K562 (cell line): ENCODE data around the gene BHLHE40. TPM values are rescaled to one million over a fixed set of nuclear protein-coding genes. Genes with fewer than 3 reads are reported as not detected.

Experiments
- BRD4 ChIP-seq: fragments of 200-600 bp; sonication (generic); IDR thresholded peaks from 2 replicates; pipeline ENCODE4 v1.6.1; 2017; ENCODE audit warnings: inconsistent platforms
- FOXA3 ChIP-seq, 2 experiments: fragments of 450-650 bp in 1 of 2; sonication (generic) in 1 of 2; formaldehyde crosslinking; IDR thresholded peaks in 1 of 2; conservative IDR thresholded peaks in 1 of 2; 2 replicates each; pipeline versions ENCODE4 v1.4.0 to v1.8.0; 2020 to 2022; ENCODE audit warnings: mild to moderate bottlenecking in 2 of 2, missing genetic modification reagents in 1 of 2
- GTF2A2 ChIP-seq: IDR thresholded peaks from 2 replicates; pipeline ENCODE4 v1.6.1; 2016; ENCODE audit warnings: mild to moderate bottlenecking, missing genetic modification characterization, missing compliant biosample characterization
- HOXB6 ChIP-seq: fragments of 250-450 bp; sonication (Bioruptor Pico); IDR thresholded peaks from 2 replicates; pipeline ENCODE4 v1.5.1; 2022; ENCODE audit warnings: mild to moderate bottlenecking, borderline replicate concordance
- KDM2B ChIP-seq: fragments of 250-450 bp; sonication (Bioruptor Pico); IDR thresholded peaks from 2 replicates; pipeline ENCODE4 v1.8.0; 2021; ENCODE audit warnings: mild to moderate bottlenecking, moderate library complexity
- MEF2A ChIP-seq: IDR thresholded peaks from 2 replicates; pipeline ENCODE4 v1.6.1; 2011; ENCODE audit warnings: low read depth, mild to moderate bottlenecking, low read length, moderate library complexity; ENCODE audit not compliant: control insufficient read depth
- NFXL1 ChIP-seq: fragments of 450-650 bp; formaldehyde crosslinking; IDR thresholded peaks from 2 replicates; pipeline ENCODE4 v1.4.0; 2021; ENCODE audit warnings: mild to moderate bottlenecking
- PHF8 ChIP-seq: fragments of 200-600 bp; sonication (generic); IDR thresholded peaks from 2 replicates; pipeline ENCODE4 v1.6.1; 2012; ENCODE audit warnings: mixed run types, mild to moderate bottlenecking, inconsistent platforms, low read length, moderate library complexity, borderline replicate concordance
- PTTG1 ChIP-seq: fragments of 450-650 bp; IDR thresholded peaks from 2 replicates; pipeline ENCODE4 v1.6.1; 2016; ENCODE audit warnings: low read depth, mild to moderate bottlenecking, missing genetic modification characterization, missing compliant biosample characterization
- SMAD3 ChIP-seq: fragments of 450-650 bp; formaldehyde crosslinking; conservative IDR thresholded peaks from 2 replicates; pipeline ENCODE4 v1.4.0; 2020; ENCODE audit warnings: mild to moderate bottlenecking
- TAF7 ChIP-seq: fragments of 450-650 bp; IDR thresholded peaks from 2 replicates; pipeline ENCODE4 v1.6.1; 2016; ENCODE audit warnings: missing genetic modification characterization, missing compliant biosample characterization
- ZNF740 ChIP-seq, 3 experiments: fragments of 200-800 bp in 1 of 3; sonication (Bioruptor generic) in 1 of 3; sonication (generic) in 1 of 3; formaldehyde crosslinking in 1 of 3; IDR thresholded peaks; 2 replicates each; pipeline versions ENCODE4 v1.6.1 to v1.8.0; 2016 to 2022; ENCODE audit warnings: mild to moderate bottlenecking in 2 of 3, missing compliant biosample characterization in 2 of 3, missing genetic modification characterization in 2 of 3, missing genetic modification reagents in 1 of 3
- polyA plus RNA-seq, 8 experiments: library from polyadenylated mRNA; depleted of rRNA in 4 of 8; stranded (reverse) in 5 of 8; unstranded in 3 of 8; fragments of >200 nt; fragmentation: Nextera tagmentation in 2 of 8; fragmentation: Illumina TruSeq in 1 of 8; extraction: Ambion mirVana in 2 of 8; extraction: Trizol in 1 of 8; gene quantifications; 2 replicates each; pipeline versions ENCODE4 v1.2.1 to v1.2.3, GENCODE V29; 2011 to 2014; ENCODE audit warnings: inconsistent platforms in 1 of 8, missing spikeins in 1 of 8
- total RNA-seq, 7 experiments: library from RNA; depleted of rRNA in 6 of 7; stranded (reverse); fragments of >200 nt in 6 of 7; fragmentation: Illumina TruSeq in 2 of 7; extraction: Trizol in 2 of 7; gene quantifications; 2 replicates each; pipeline versions ENCODE4 v1.2.1 to v1.2.3, GENCODE V29; 2011 to 2021; ENCODE audit warnings: low replicate concordance in 1 of 7
- TF ChIP-seq, protein P1 (sequence below): fragments of 250-450 bp; sonication (Bioruptor Pico); IDR thresholded peaks from 2 replicates; pipeline ENCODE4 v1.8.0; 2022; ENCODE audit warnings: moderate library complexity, mild to moderate bottlenecking, inconsistent platforms
- TF ChIP-seq, protein P2 (sequence below): fragments of 450-650 bp; IDR thresholded peaks from 2 replicates; pipeline ENCODE4 v1.6.1; 2016; ENCODE audit warnings: missing biosample characterization, missing genetic modification characterization
- TF ChIP-seq, protein P3 (sequence below): fragments of 450-650 bp; IDR thresholded peaks from 2 replicates; pipeline ENCODE4 v1.6.1; 2018; ENCODE audit not compliant: partially characterized antibody
- TF ChIP-seq, protein P4 (sequence below), 2 experiments: IDR thresholded peaks in 1 of 2; conservative IDR thresholded peaks in 1 of 2; 2 replicates each; pipeline ENCODE4 v1.6.1; 2016; ENCODE audit warnings: low read depth in 2 of 2, mild to moderate bottlenecking in 1 of 2, missing compliant biosample characterization in 1 of 2, missing genetic modification characterization in 1 of 2, moderate library complexity in 1 of 2

The BHLHE40 gene
- total and polyA plus RNA-seq, 9 of the 15 experiments (the other 6 are each of a cell fraction or from before 2014, with no cell fraction given), result 12.0 to 83.9 (median 31.4) TPM

- TF ChIP-seq NFXL1 (0 out of 2 replicates have a peak, but pooled peaks have one; percentile 41), ZNF740 (CRISPR knock-in tag; IDR thresholded peaks at IDR 0.05) (no peak), ZNF740 (tag; IDR thresholded peaks at IDR 0.05) (peak in 1 of 2 experiments; percentile 71; a peak in 1 of 4 replicates), SMAD3 (CRISPR knock-in tag) (0 out of 2 replicates have a peak, but pooled peaks have one; percentile 49), GTF2A2 (tag) (peak; percentile 54), BRD4 (peak; percentile 24), HOXB6 (CRISPR knock-in tag) (0 out of 2 replicates have a peak, but pooled peaks have one; percentile 5), PHF8 (no peak), FOXA3 (CRISPR knock-in tag; conservative IDR thresholded peaks at IDR 0.05 in 1 of 2, IDR thresholded peaks at IDR 0.05 in 1 of 2) (no peak), KDM2B (CRISPR knock-in tag) (0 out of 2 replicates have a peak, but pooled peaks have one; percentile 6), MEF2A (no peak), PTTG1 (tag) (no peak), TAF7 (0 out of 2 replicates have a peak, but pooled peaks have one; percentile 14)
- TF ChIP-seq, protein P1, sequence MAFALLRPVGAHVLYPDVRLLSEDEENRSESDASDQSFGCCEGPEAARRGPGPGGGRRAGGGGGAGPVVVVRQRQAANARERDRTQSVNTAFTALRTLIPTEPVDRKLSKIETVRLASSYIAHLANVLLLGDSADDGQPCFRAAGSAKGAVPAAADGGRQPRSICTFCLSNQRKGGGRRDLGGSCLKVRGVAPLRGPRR (CRISPR knock-in tag), result peak; percentile 41; the same call in 1 of the 2 replicates
- TF ChIP-seq, protein P2, sequence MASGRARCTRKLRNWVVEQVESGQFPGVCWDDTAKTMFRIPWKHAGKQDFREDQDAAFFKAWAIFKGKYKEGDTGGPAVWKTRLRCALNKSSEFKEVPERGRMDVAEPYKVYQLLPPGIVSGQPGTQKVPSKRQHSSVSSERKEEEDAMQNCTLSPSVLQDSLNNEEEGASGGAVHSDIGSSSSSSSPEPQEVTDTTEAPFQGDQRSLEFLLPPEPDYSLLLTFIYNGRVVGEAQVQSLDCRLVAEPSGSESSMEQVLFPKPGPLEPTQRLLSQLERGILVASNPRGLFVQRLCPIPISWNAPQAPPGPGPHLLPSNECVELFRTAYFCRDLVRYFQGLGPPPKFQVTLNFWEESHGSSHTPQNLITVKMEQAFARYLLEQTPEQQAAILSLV, result 0 out of 2 replicates have a peak, but pooled peaks have one; percentile 5
- TF ChIP-seq, protein P3, sequence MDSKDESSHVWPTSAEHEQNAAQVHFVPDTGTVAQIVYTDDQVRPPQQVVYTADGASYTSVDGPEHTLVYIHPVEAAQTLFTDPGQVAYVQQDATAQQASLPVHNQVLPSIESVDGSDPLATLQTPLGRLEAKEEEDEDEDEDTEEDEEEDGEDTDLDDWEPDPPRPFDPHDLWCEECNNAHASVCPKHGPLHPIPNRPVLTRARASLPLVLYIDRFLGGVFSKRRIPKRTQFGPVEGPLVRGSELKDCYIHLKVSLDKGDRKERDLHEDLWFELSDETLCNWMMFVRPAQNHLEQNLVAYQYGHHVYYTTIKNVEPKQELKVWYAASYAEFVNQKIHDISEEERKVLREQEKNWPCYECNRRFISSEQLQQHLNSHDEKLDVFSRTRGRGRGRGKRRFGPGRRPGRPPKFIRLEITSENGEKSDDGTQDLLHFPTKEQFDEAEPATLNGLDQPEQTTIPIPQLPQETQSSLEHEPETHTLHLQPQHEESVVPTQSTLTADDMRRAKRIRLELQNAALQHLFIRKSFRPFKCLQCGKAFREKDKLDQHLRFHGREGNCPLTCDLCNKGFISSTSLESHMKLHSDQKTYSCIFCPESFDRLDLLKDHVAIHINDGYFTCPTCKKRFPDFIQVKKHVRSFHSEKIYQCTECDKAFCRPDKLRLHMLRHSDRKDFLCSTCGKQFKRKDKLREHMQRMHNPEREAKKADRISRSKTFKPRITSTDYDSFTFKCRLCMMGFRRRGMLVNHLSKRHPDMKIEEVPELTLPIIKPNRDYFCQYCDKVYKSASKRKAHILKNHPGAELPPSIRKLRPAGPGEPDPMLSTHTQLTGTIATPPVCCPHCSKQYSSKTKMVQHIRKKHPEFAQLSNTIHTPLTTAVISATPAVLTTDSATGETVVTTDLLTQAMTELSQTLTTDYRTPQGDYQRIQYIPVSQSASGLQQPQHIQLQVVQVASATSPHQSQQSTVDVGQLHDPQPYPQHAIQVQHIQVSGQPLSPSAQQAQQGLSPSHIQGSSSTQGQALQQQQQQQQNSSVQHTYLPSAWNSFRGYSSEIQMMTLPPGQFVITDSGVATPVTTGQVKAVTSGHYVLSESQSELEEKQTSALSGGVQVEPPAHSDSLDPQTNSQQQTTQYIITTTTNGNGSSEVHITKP, result peak; percentile 94
- TF ChIP-seq, protein P4, sequence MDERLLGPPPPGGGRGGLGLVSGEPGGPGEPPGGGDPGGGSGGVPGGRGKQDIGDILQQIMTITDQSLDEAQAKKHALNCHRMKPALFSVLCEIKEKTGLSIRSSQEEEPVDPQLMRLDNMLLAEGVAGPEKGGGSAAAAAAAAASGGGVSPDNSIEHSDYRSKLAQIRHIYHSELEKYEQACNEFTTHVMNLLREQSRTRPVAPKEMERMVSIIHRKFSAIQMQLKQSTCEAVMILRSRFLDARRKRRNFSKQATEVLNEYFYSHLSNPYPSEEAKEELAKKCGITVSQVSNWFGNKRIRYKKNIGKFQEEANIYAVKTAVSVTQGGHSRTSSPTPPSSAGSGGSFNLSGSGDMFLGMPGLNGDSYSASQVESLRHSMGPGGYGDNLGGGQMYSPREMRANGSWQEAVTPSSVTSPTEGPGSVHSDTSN (CRISPR knock-in tag; IDR thresholded peaks at IDR 0.05; ENCODE audit: low read depth), result no peak
- TF ChIP-seq, protein P4 (tag; conservative IDR thresholded peaks at IDR 0.05; ENCODE audit: low read depth), result no peak
Observed at GRCh38 chr3:4995500-4996053, 16.3 kb downstream of the BHLHE40 start (continued).
